Fibroblast of lung (primary cell): ENCODE data around the gene C7orf57. TPM values are rescaled to one million over a fixed set of nuclear protein-coding genes. Genes with fewer than 3 reads are reported as not detected.
"Not testable (repeated sequence)": the region's sequence is repeated elsewhere in the genome, so short reads cannot be mapped to it uniquely, and the experiment has no call there.

Experiments
- DNase-seq, 2 donors: peaks; one replicate each; pipeline versions ENCODE4 v3.0.0 to v3.0.0-alpha.2; 2010; ENCODE audit warnings: low read depth in 2 of 2
- H2AFZ ChIP-seq: 2 replicates; pipeline ENCODE4 v1.5.1; 2012; ENCODE audit warnings: low read length, control low read depth, inconsistent platforms
- H3K27ac ChIP-seq: 2 replicates; pipeline ENCODE4 v1.5.1; 2011; ENCODE audit warnings: low read length, control low read depth; ENCODE audit not compliant: insufficient read depth
- H3K27me3 ChIP-seq: 2 replicates; pipeline ENCODE4 v1.5.1; 2011; ENCODE audit warnings: mild to moderate bottlenecking, low read length; ENCODE audit not compliant: control insufficient read depth, insufficient read depth
- H3K36me3 ChIP-seq: 2 replicates; pipeline ENCODE4 v1.5.1; 2011; ENCODE audit warnings: low read length; ENCODE audit not compliant: control insufficient read depth, insufficient read depth
- H3K4me1 ChIP-seq: 2 replicates; pipeline ENCODE4 v1.5.1; 2011; ENCODE audit warnings: low read length; ENCODE audit not compliant: control insufficient read depth, insufficient read depth; ENCODE audit errors: extremely low read depth
- H3K4me2 ChIP-seq: 2 replicates; pipeline ENCODE4 v1.5.1; 2011; ENCODE audit warnings: low read length, control low read depth; ENCODE audit not compliant: insufficient read depth; ENCODE audit errors: extremely low read depth
- H3K4me3 ChIP-seq, 4 experiments: fragments of 200-600 bp in 1 of 4; sonication (generic) in 1 of 4; replicated peaks in 1 of 4; 2 replicates each; pipeline ENCODE4 v1.5.1; 2011 to 2016; ENCODE audit warnings: low read length in 4 of 4, low read depth in 3 of 4, mild to moderate bottlenecking in 3 of 4, control low read depth in 2 of 4, inconsistent platforms in 1 of 4, mixed read lengths in 1 of 4; ENCODE audit not compliant: insufficient read depth in 1 of 4; ENCODE audit errors: control extremely low read depth in 1 of 4
- H3K79me2 ChIP-seq: 2 replicates; pipeline ENCODE4 v1.5.1; 2012; ENCODE audit warnings: mild to moderate bottlenecking, low read length, inconsistent platforms; ENCODE audit not compliant: control insufficient read depth, insufficient read depth
- H3K9ac ChIP-seq: 2 replicates; pipeline ENCODE4 v1.5.1; 2011; ENCODE audit warnings: mild to moderate bottlenecking, low read length, control low read depth; ENCODE audit not compliant: insufficient read depth
- H3K9me3 ChIP-seq: 2 replicates; pipeline ENCODE4 v1.5.1; 2012; ENCODE audit warnings: low read depth, low read length; ENCODE audit not compliant: control insufficient read depth, insufficient read depth
- H4K20me1 ChIP-seq: 2 replicates; pipeline ENCODE4 v1.5.1; 2011; ENCODE audit warnings: low read length; ENCODE audit not compliant: control insufficient read depth, insufficient read depth; ENCODE audit errors: extremely low read depth
- CTCF ChIP-seq, 2 donors: IDR thresholded peaks in 1 of 2; conservative IDR thresholded peaks in 1 of 2; 1 replicate in 1 of 2; 2 replicates in 1 of 2; pipeline ENCODE4 v1.5.1; 2011 to 2012; ENCODE audit warnings: low read length in 2 of 2, control low read depth in 1 of 2, inconsistent platforms in 1 of 2, low read depth in 1 of 2, mild to moderate bottlenecking in 1 of 2
- EZH2 ChIP-seq: IDR thresholded peaks from 2 replicates; pipeline ENCODE4 v1.5.1; 2012; ENCODE audit warnings: low read length, control low read depth, mild to moderate bottlenecking; ENCODE audit errors: missing control alignments
- polyA plus RNA-seq, 2 donors: library from polyadenylated mRNA; depleted of rRNA in 1 of 2; stranded (reverse) in 1 of 2; unstranded in 1 of 2; fragments of >200 nt; gene quantifications; 2 replicates each; pipeline ENCODE4 v1.2.1, GENCODE V29; 2011 to 2012; ENCODE audit warnings: missing spikeins in 1 of 2
- total RNA-seq: library from RNA; depleted of rRNA; stranded (reverse); fragments of >200 nt; gene quantifications from 2 replicates; pipeline ENCODE4 v1.2.1, GENCODE V29; 2014

The C7orf57 gene
- total and polyA plus RNA-seq, 2 donors (not counting 1 experiment from before 2014, with no cell fraction given), result not detected

- no peak for DNase-seq
- Histone ChIP-seq H4K20me1 (no peaks in the 10 kb centered on the region), H3K27ac (no peak overlapping the region), H3K79me2 (no peaks in the 10 kb centered on the region), H3K9me3 (no peaks in the 10 kb centered on the region), H3K27me3 (no peaks in the 10 kb centered on the region), H3K36me3 (no peaks in the 10 kb centered on the region), H3K4me1 (peaks cover 3% of the 10 kb centered on the region), H3K9ac (no peak overlapping the region), H3K4me3 (no peak overlapping the region), H2AFZ (peak overlapping the region; percentile 98), H3K4me2 (no peak overlapping the region)
- TF ChIP-seq CTCF (conservative IDR thresholded peaks at IDR 0.05 in 1 of 2, IDR thresholded peaks at IDR 0.05 in 1 of 2; ENCODE audit: low read depth in 1 of 2, low read length in 2 of 2) (no peak), EZH2 (no peak)
Observed at GRCh38 chr7:47992446-47992845, 42.9 kb upstream of the C7orf57 start.

GRCh38 chr7:47999413-47999812 is 35.9 kb upstream of the C7orf57 start:
- Histone ChIP-seq H3K9ac (no peak overlapping the region), H3K36me3 (no peaks in the 10 kb centered on the region), H3K4me1 (no peaks in the 10 kb centered on the region), H2AFZ (no peak overlapping the region), H3K4me2 (no peak overlapping the region), H3K4me3 (no peak overlapping the region), H3K27me3 (no peaks in the 10 kb centered on the region), H3K79me2 (no peaks in the 10 kb centered on the region), H3K27ac (no peak overlapping the region), H3K9me3 (no peaks in the 10 kb centered on the region), H4K20me1 (no peaks in the 10 kb centered on the region)
- TF ChIP-seq CTCF (conservative IDR thresholded peaks at IDR 0.05 in 1 of 2, IDR thresholded peaks at IDR 0.05 in 1 of 2; ENCODE audit: low read depth in 1 of 2, low read length in 2 of 2) (no peak), EZH2 (no peak)
- DNase-seq, result no peak

- H2AFZ ChIP-seq, H3K9ac ChIP-seq, H3K27me3 ChIP-seq, H3K4me3 ChIP-seq, H3K4me1 ChIP-seq, H3K9me3 ChIP-seq, H3K4me2 ChIP-seq, H3K79me2 ChIP-seq, H3K36me3 ChIP-seq, H3K27ac ChIP-seq, H4K20me1 ChIP-seq: not testable (repeated sequence)
- peak in 1 of 2 donors; percentile 65 for DNase-seq
Observed at GRCh38 chr7:48000164-48000563, 35.2 kb upstream of the C7orf57 start.
